SU-DHL-6 (cell line): Measurements from ENCODE around the gene COL6A1.

ENCODE experiments used
- H2AFZ ChIP-seq: fragments of 200-600 bp; sonication (generic); 2 replicates; pipeline ENCODE4 v1.6.1; 2014; ENCODE audit warnings: low read depth, mild to moderate bottlenecking, moderate library complexity, mixed read lengths, antibody characterized with exemption, low read length; ENCODE audit not compliant: severe bottlenecking
- H3F3A ChIP-seq: fragments of 200-600 bp; shearing (Covaris generic); 2 replicates; pipeline ENCODE4 v1.6.0; 2016; ENCODE audit warnings: antibody characterized with exemption, mild to moderate bottlenecking; ENCODE audit not compliant: insufficient read depth
- H3K27ac ChIP-seq: fragments of 200-600 bp; sonication (generic); 2 replicates; pipeline ENCODE4 v1.5.1; 2016; ENCODE audit warnings: low read depth, mild to moderate bottlenecking, low read length, moderate library complexity, mixed read lengths
- H3K27me3 ChIP-seq: fragments of 200-600 bp; sonication (generic), shearing (Covaris generic); 2 replicates; pipeline ENCODE4 v1.6.0; 2014; ENCODE audit warnings: mild to moderate bottlenecking, low read length
- H3K36me3 ChIP-seq: fragments of 200-600 bp; sonication (generic); 2 replicates; pipeline ENCODE4 v1.6.1; 2014; ENCODE audit warnings: mild to moderate bottlenecking, low read length, mixed read lengths
- H3K4me2 ChIP-seq: fragments of 300-600, 200-600 bp; shearing (Covaris generic), sonication (generic); 2 replicates; pipeline ENCODE4 v1.6.0; 2014; ENCODE audit warnings: low read length, low read depth, mild to moderate bottlenecking; ENCODE audit not compliant: poor library complexity, severe bottlenecking
- H3K4me3 ChIP-seq: fragments of 200-600 bp; sonication (generic); 2 replicates; pipeline ENCODE4 v1.5.1; 2014; ENCODE audit warnings: antibody characterized with exemption, low read length, mild to moderate bottlenecking, mixed read lengths; ENCODE audit not compliant: insufficient read depth, poor library complexity, severe bottlenecking
- H3K79me2 ChIP-seq: fragments of 200-600 bp; sonication (generic); 2 replicates; pipeline ENCODE4 v1.6.1; 2014; ENCODE audit warnings: mild to moderate bottlenecking, low read length, moderate library complexity; ENCODE audit not compliant: insufficient read depth
- H3K9ac ChIP-seq: fragments of 200-600 bp; sonication (generic); 2 replicates; pipeline ENCODE4 v1.7.0; 2014; ENCODE audit warnings: mild to moderate bottlenecking, low read length
- H3K9me2 ChIP-seq: fragments of 200-600 bp; sonication (generic); replicated peaks from 2 replicates; pipeline ENCODE4 v1.6.1; 2014; ENCODE audit warnings: low read length; ENCODE audit not compliant: insufficient read depth
- H3K9me3 ChIP-seq: fragments of 200-600 bp; sonication (generic); 2 replicates; pipeline ENCODE4 v1.6.1; 2014; ENCODE audit warnings: low read length, mixed read lengths; ENCODE audit not compliant: insufficient read depth
- H4K20me1 ChIP-seq: fragments of 200-600 bp; sonication (generic); 2 replicates; pipeline ENCODE4 v1.6.1; 2014; ENCODE audit warnings: low read depth, mild to moderate bottlenecking, antibody characterized with exemption, low read length, moderate library complexity, mixed read lengths
- EZH2phosphoT487 ChIP-seq: fragments of 200-600 bp; sonication (generic), shearing (Covaris generic); conservative IDR thresholded peaks from 2 replicates; pipeline ENCODE4 v1.6.1; 2018; ENCODE audit warnings: mild to moderate bottlenecking, antibody characterized with exemption, low read length, moderate library complexity, mixed read lengths
- TF ChIP-seq, protein P1 (sequence below): fragments of 200-600 bp; sonication (generic); IDR thresholded peaks from one replicate; pipeline ENCODE4 v1.5.1; 2017; ENCODE audit warnings: antibody characterized with exemption, mild to moderate bottlenecking, low read length, moderate library complexity; ENCODE audit not compliant: insufficient read depth, poor library complexity, severe bottlenecking

Gene COL6A1

DNA sequence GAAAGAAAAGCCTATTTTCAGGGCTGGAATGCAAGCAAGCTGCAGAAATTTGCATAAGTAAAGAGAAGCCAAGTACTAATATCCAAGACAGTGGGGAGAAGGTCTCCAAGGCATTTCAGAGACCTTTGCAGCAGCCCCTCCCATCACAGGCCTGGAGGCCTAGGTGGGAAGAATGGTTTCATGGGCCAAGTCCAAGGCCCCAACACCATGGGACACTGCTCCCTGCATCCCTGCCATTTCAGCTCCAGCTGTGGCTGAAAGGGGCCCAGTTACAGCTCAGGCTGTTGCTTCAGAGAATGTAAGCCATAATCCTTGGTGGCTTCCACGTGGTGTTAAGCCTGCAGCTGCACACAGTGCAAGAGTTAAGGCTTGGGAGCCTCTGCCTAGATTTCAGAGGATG, 16.9 kb upstream of the COL6A1 start:
- Histone ChIP-seq H3K36me3 (no peaks in the 10 kb centered on the region), H2AFZ (no peak overlapping the region), H4K20me1 (no peaks in the 10 kb centered on the region), H3K9me2 (no peaks in the 10 kb centered on the region), H3F3A (no peaks in the 10 kb centered on the region), H3K27ac (no peak overlapping the region), H3K4me2 (no peak overlapping the region), H3K9me3 (no peaks in the 10 kb centered on the region), H3K4me3 (no peak overlapping the region), H3K79me2 (no peaks in the 10 kb centered on the region), H3K9ac (no peak overlapping the region), H3K27me3 (no peaks in the 10 kb centered on the region)
- TF ChIP-seq EZH2phosphoT487, result no peak
- TF ChIP-seq, protein P1, sequence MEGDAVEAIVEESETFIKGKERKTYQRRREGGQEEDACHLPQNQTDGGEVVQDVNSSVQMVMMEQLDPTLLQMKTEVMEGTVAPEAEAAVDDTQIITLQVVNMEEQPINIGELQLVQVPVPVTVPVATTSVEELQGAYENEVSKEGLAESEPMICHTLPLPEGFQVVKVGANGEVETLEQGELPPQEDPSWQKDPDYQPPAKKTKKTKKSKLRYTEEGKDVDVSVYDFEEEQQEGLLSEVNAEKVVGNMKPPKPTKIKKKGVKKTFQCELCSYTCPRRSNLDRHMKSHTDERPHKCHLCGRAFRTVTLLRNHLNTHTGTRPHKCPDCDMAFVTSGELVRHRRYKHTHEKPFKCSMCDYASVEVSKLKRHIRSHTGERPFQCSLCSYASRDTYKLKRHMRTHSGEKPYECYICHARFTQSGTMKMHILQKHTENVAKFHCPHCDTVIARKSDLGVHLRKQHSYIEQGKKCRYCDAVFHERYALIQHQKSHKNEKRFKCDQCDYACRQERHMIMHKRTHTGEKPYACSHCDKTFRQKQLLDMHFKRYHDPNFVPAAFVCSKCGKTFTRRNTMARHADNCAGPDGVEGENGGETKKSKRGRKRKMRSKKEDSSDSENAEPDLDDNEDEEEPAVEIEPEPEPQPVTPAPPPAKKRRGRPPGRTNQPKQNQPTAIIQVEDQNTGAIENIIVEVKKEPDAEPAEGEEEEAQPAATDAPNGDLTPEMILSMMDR, result no peak

- H3K9ac ChIP-seq, result no peak overlapping the region
- no peaks in the 10 kb centered on the region for H3K27me3 ChIP-seq
- H3K79me2 ChIP-seq, result no peaks in the 10 kb centered on the region
- H3K9me2 ChIP-seq, result no peaks in the 10 kb centered on the region
- no peak overlapping the region for H3K4me3 ChIP-seq
- no peaks in the 10 kb centered on the region for H3K36me3 ChIP-seq
- TF ChIP-seq EZH2phosphoT487, result no peak
- TF ChIP-seq, protein P1, result no peak
- no peaks in the 10 kb centered on the region for H3K9me3 ChIP-seq
- no peak overlapping the region for H3K4me2 ChIP-seq
- no peaks in the 10 kb centered on the region for H4K20me1 ChIP-seq
- no peak overlapping the region for H3K27ac ChIP-seq
- H3F3A ChIP-seq, result no peaks in the 10 kb centered on the region
- no peak overlapping the region for H2AFZ ChIP-seq
These were observed 16.3 kb upstream of the COL6A1 start for GRCh38 chr21:45965084-45965809.

- Histone ChIP-seq H3K9me3 (no peaks in the 10 kb centered on the region), H3F3A (no peaks in the 10 kb centered on the region), H4K20me1 (no peaks in the 10 kb centered on the region), H3K27me3 (no peaks in the 10 kb centered on the region), H3K36me3 (no peaks in the 10 kb centered on the region), H3K9ac (no peak overlapping the region), H3K27ac (no peak overlapping the region), H3K4me3 (no peak overlapping the region), H3K79me2 (no peaks in the 10 kb centered on the region), H3K9me2 (no peaks in the 10 kb centered on the region), H3K4me2 (no peak overlapping the region), H2AFZ (no peak overlapping the region)
- TF ChIP-seq, protein P1, result no peak
- no peak for TF ChIP-seq EZH2phosphoT487
These were observed 14.7 kb upstream of the COL6A1 start for GRCh38 chr21:45966791-45967394.
